Progenitor cell of endocrine pancreas (in vitro differentiated cells): Measurements from ENCODE around the gene ZNF311. TPM values are rescaled to one million over a fixed set of nuclear protein-coding genes. Genes with fewer than 3 reads are reported as not detected.

ENCODE experiments used
- DNase-seq: peaks from one replicate; pipeline ENCODE4 v3.0.0; 2021; ENCODE audit warnings: low spot score; ENCODE audit not compliant: unreplicated experiment
- H3K27ac Mint-ChIP-seq: 2 replicates; pipeline ENCODE4 v1.8.0; 2021; ENCODE audit warnings: mild to moderate bottlenecking, moderate library complexity, mixed read lengths
- H3K27me3 Mint-ChIP-seq: 2 replicates; pipeline ENCODE4 v1.8.0; 2021; ENCODE audit warnings: mixed read lengths
- H3K36me3 Mint-ChIP-seq: 2 replicates; pipeline ENCODE4 v1.8.0; 2022; ENCODE audit warnings: mixed read lengths; ENCODE audit not compliant: insufficient read depth
- H3K4me1 Mint-ChIP-seq: 2 replicates; pipeline ENCODE4 v1.8.0; 2021; ENCODE audit warnings: low read depth, mixed read lengths
- H3K4me3 Mint-ChIP-seq: 2 replicates; pipeline ENCODE4 v1.8.0; 2021; ENCODE audit warnings: low read depth, mild to moderate bottlenecking, moderate library complexity, mixed read lengths
- H3K9me3 Mint-ChIP-seq: 2 replicates; pipeline ENCODE4 v1.8.0; 2021; ENCODE audit warnings: low read depth, mixed read lengths
- CTCF ChIP-seq: fragments of 200-600 bp; sonication (generic); IDR thresholded peaks from one replicate; pipeline ENCODE4 v1.5.0; 2021; ENCODE audit warnings: antibody characterized with exemption, mild to moderate bottlenecking; ENCODE audit not compliant: unreplicated experiment
- total RNA-seq: library from RNA; stranded (reverse); gene quantifications from 2 replicates; pipeline ENCODE4 v1.2.1, GENCODE V29; 2021

The ZNF311 gene
- total RNA-seq, 1 donor from 2014 or later, result 0.91 TPM

- H3K4me1 Mint-ChIP-seq, result no peaks in the 10 kb centered on the region
- no peak for TF ChIP-seq CTCF
- no peak overlapping the region for H3K4me3 Mint-ChIP-seq
- H3K27me3 Mint-ChIP-seq, result peaks cover 20% of the 10 kb centered on the region
- DNase-seq, result no peak
- H3K27ac Mint-ChIP-seq, result no peak overlapping the region
- no peaks in the 10 kb centered on the region for H3K36me3 Mint-ChIP-seq
- no peaks in the 10 kb centered on the region for H3K9me3 Mint-ChIP-seq
Observed at GRCh38 chr6:29025927-29026585, 20.9 kb upstream of the ZNF311 start.

GRCh38 chr6:29021434-29021833 is 16.3 kb upstream of the ZNF311 start:
- TF ChIP-seq CTCF, result no peak
- Mint-ChIP-seq H3K27me3 (peaks cover 13% of the 10 kb centered on the region), H3K27ac (no peak overlapping the region), H3K4me1 (no peaks in the 10 kb centered on the region), H3K9me3 (no peaks in the 10 kb centered on the region), H3K36me3 (no peaks in the 10 kb centered on the region), H3K4me3 (no peak overlapping the region)
- DNase-seq, result no peak

GRCh38 chr6:29019629-29020028 is 14.5 kb upstream of the ZNF311 start:
- H3K4me1 Mint-ChIP-seq, result no peaks in the 10 kb centered on the region
- no peaks in the 10 kb centered on the region for H3K9me3 Mint-ChIP-seq
- no peak for TF ChIP-seq CTCF
- H3K4me3 Mint-ChIP-seq, result no peak overlapping the region
- peaks cover 3% of the 10 kb centered on the region for H3K27me3 Mint-ChIP-seq
- no peaks in the 10 kb centered on the region for H3K36me3 Mint-ChIP-seq
- no peak for DNase-seq
- no peak overlapping the region for H3K27ac Mint-ChIP-seq

- H3K27me3 Mint-ChIP-seq, result peaks cover 9% of the 10 kb centered on the region
- H3K27ac Mint-ChIP-seq, result no peak overlapping the region
Observed at GRCh38 chr6:29017428-29017802, 12.3 kb upstream of the ZNF311 start.

More at GRCh38 chr6:29017428-29017802, 12.3 kb upstream of the ZNF311 start:
- H3K4me3 Mint-ChIP-seq, result peak overlapping the region; percentile 81
- H3K36me3 Mint-ChIP-seq, result no peaks in the 10 kb centered on the region
- H3K4me1 Mint-ChIP-seq, result no peaks in the 10 kb centered on the region
- DNase-seq, result no peak
- no peak for TF ChIP-seq CTCF
- no peaks in the 10 kb centered on the region for H3K9me3 Mint-ChIP-seq
